ENCODE measurements around the gene RFC4.
"Not testable (repeated sequence)": the region's sequence is repeated elsewhere in the genome, so short reads cannot be mapped to it uniquely, and the experiment has no call there.

The RFC4 gene

GRCh38 chr3:186818956-186819355, 12.7 kb upstream of the RFC4 start:
- Histone ChIP-seq H3K27ac (ENCODE audit: low read length) (no peak overlapping the region), H3K9ac (ENCODE audit: low read depth, low read length) (no peak overlapping the region), H2AFZ (ENCODE audit: low read depth, low read length) (no peak overlapping the region), H3K4me3 (ENCODE audit: low read depth in 1 of 2, low read length in 2 of 2) (no peak overlapping the region), H3K4me2 (ENCODE audit: insufficient read depth, low read length) (no peak overlapping the region), H4K20me1 (ENCODE audit: insufficient read depth, low read length) (no peaks in the 10 kb centered on the region), H3K4me1 (ENCODE audit: insufficient read depth, low read length) (0 out of 2 replicates have a peak, but pooled peaks cover 6% of the 10 kb centered on the region), H3K79me2 (ENCODE audit: insufficient read depth, low read length) (no peaks in the 10 kb centered on the region), H3K36me3 (ENCODE audit: insufficient read depth, low read length) (no peaks in the 10 kb centered on the region), H3K9me3 (ENCODE audit: insufficient read depth, low read length, severe bottlenecking) (no peaks in the 10 kb centered on the region), H3K27me3 (ENCODE audit: insufficient read depth, low read length, poor library complexity) (peaks cover under 1% of the 10 kb centered on the region)
- ATAC-seq (ENCODE audit: insufficient read depth, low read depth) (no peak), DNase-seq (no peak)
- TF ChIP-seq CTCF (IDR thresholded peaks at IDR 0.05; ENCODE audit: borderline replicate concordance, extremely low read depth, low read length, poor library complexity, severe bottlenecking): no peak
- TF ChIP-seq EZH2 (IDR thresholded peaks at IDR 0.05; ENCODE audit: borderline replicate concordance, low read depth, low read length, severe bottlenecking): no peak

- TF ChIP-seq CTCF (IDR thresholded peaks at IDR 0.05; ENCODE audit: borderline replicate concordance, extremely low read depth, low read length, poor library complexity, severe bottlenecking) (no peak), EZH2 (IDR thresholded peaks at IDR 0.05; ENCODE audit: borderline replicate concordance, low read depth, low read length, severe bottlenecking) (no peak)
- Histone ChIP-seq H3K9me3 (ENCODE audit: insufficient read depth, low read length, severe bottlenecking) (no peaks in the 10 kb centered on the region), H3K4me3 (ENCODE audit: low read depth in 1 of 2, low read length in 2 of 2) (no peak overlapping the region), H3K36me3 (ENCODE audit: insufficient read depth, low read length) (no peaks in the 10 kb centered on the region), H2AFZ (ENCODE audit: low read depth, low read length) (no peak overlapping the region), H3K27me3 (ENCODE audit: insufficient read depth, low read length, poor library complexity) (peaks cover 3% of the 10 kb centered on the region), H4K20me1 (ENCODE audit: insufficient read depth, low read length) (no peaks in the 10 kb centered on the region), H3K4me2 (ENCODE audit: insufficient read depth, low read length) (no peak overlapping the region), H3K79me2 (ENCODE audit: insufficient read depth, low read length) (no peaks in the 10 kb centered on the region), H3K9ac (ENCODE audit: low read depth, low read length) (no peak overlapping the region), H3K4me1 (ENCODE audit: insufficient read depth, low read length) (0 out of 2 replicates have a peak, but pooled peaks cover 6% of the 10 kb centered on the region), H3K27ac (ENCODE audit: low read length) (no peak overlapping the region)
- DNase-seq (no peak), ATAC-seq (ENCODE audit: insufficient read depth, low read depth) (no peak)
Measured at GRCh38 chr3:186818516-186818915, 12.2 kb upstream of the RFC4 start.

- no peak for TF ChIP-seq CTCF (IDR thresholded peaks at IDR 0.05; ENCODE audit: borderline replicate concordance, extremely low read depth, low read length, poor library complexity, severe bottlenecking)
- TF ChIP-seq EZH2 (IDR thresholded peaks at IDR 0.05; ENCODE audit: borderline replicate concordance, low read depth, low read length, severe bottlenecking): no peak
- Histone ChIP-seq H3K36me3 (ENCODE audit: insufficient read depth, low read length) (no peaks in the 10 kb centered on the region), H3K4me2 (ENCODE audit: insufficient read depth, low read length) (no peak overlapping the region), H3K27ac (ENCODE audit: low read length) (no peak overlapping the region), H3K9me3 (ENCODE audit: insufficient read depth, low read length, severe bottlenecking) (no peaks in the 10 kb centered on the region), H3K4me3 (ENCODE audit: low read depth in 1 of 2, low read length in 2 of 2) (no peak overlapping the region), H4K20me1 (ENCODE audit: insufficient read depth, low read length) (no peaks in the 10 kb centered on the region), H2AFZ (ENCODE audit: low read depth, low read length) (no peak overlapping the region), H3K4me1 (ENCODE audit: insufficient read depth, low read length) (0 out of 2 replicates have a peak, but pooled peaks cover 6% of the 10 kb centered on the region), H3K27me3 (ENCODE audit: insufficient read depth, low read length, poor library complexity) (peaks cover 3% of the 10 kb centered on the region), H3K79me2 (ENCODE audit: insufficient read depth, low read length) (no peaks in the 10 kb centered on the region), H3K9ac (ENCODE audit: low read depth, low read length) (no peak overlapping the region)
- ATAC-seq (ENCODE audit: insufficient read depth, low read depth): peak; percentile 72
- no peak for DNase-seq
Measured at GRCh38 chr3:186815435-186815834, 9.2 kb upstream of the RFC4 start.

GRCh38 chr3:186814100-186814499, 7.8 kb upstream of the RFC4 start:
- H3K4me3 ChIP-seq (ENCODE audit: low read depth in 1 of 2, low read length in 2 of 2): no peak overlapping the region
- H3K4me2 ChIP-seq (ENCODE audit: insufficient read depth, low read length): no peak overlapping the region
- H3K9ac ChIP-seq (ENCODE audit: low read depth, low read length): no peak overlapping the region
- no peak for TF ChIP-seq EZH2 (IDR thresholded peaks at IDR 0.05; ENCODE audit: borderline replicate concordance, low read depth, low read length, severe bottlenecking)
- TF ChIP-seq CTCF (IDR thresholded peaks at IDR 0.05; ENCODE audit: borderline replicate concordance, extremely low read depth, low read length, poor library complexity, severe bottlenecking): no peak
- 0 out of 2 replicates have a peak, but pooled peaks cover 6% of the 10 kb centered on the region for H3K4me1 ChIP-seq (ENCODE audit: insufficient read depth, low read length)
- no peaks in the 10 kb centered on the region for H4K20me1 ChIP-seq (ENCODE audit: insufficient read depth, low read length)
- H3K27ac ChIP-seq (ENCODE audit: low read length): no peak overlapping the region
- no peak overlapping the region for H2AFZ ChIP-seq (ENCODE audit: low read depth, low read length)
- H3K9me3 ChIP-seq (ENCODE audit: insufficient read depth, low read length, severe bottlenecking): no peaks in the 10 kb centered on the region
- ATAC-seq (ENCODE audit: insufficient read depth, low read depth) (no peak), DNase-seq (no peak)
- H3K79me2 ChIP-seq (ENCODE audit: insufficient read depth, low read length): no peaks in the 10 kb centered on the region
- no peaks in the 10 kb centered on the region for H3K36me3 ChIP-seq (ENCODE audit: insufficient read depth, low read length)
- peaks cover 3% of the 10 kb centered on the region for H3K27me3 ChIP-seq (ENCODE audit: insufficient read depth, low read length, poor library complexity)

- not testable (repeated sequence) for H3K9me3 ChIP-seq (ENCODE audit: insufficient read depth, low read length, severe bottlenecking); H3K4me2 ChIP-seq (ENCODE audit: insufficient read depth, low read length); H3K36me3 ChIP-seq (ENCODE audit: insufficient read depth, low read length); H3K27me3 ChIP-seq (ENCODE audit: insufficient read depth, low read length, poor library complexity); ATAC-seq (ENCODE audit: insufficient read depth, low read depth); H3K79me2 ChIP-seq (ENCODE audit: insufficient read depth, low read length); H2AFZ ChIP-seq (ENCODE audit: low read depth, low read length); DNase-seq; H3K9ac ChIP-seq (ENCODE audit: low read depth, low read length); H3K27ac ChIP-seq (ENCODE audit: low read length); H4K20me1 ChIP-seq (ENCODE audit: insufficient read depth, low read length); H3K4me3 ChIP-seq (ENCODE audit: low read depth in 1 of 2, low read length in 2 of 2)
- H3K4me1 ChIP-seq (ENCODE audit: insufficient read depth, low read length): peaks cover 22% of the 10 kb centered on the region
Measured at GRCh38 chr3:186811313-186811712, 5.0 kb upstream of the RFC4 start.

Data from DND-41 (cell line).